Brain microvascular endothelial cell (primary cell): Measurements from ENCODE around the gene HELZ.
"Not testable (repeated sequence)": the region's sequence is repeated elsewhere in the genome, so short reads cannot be mapped to it uniquely, and the experiment has no call there.

Source experiments
- DNase-seq: peaks from one replicate; pipeline ENCODE4 v3.0.0-alpha.2; 2020
- H3K27ac ChIP-seq: fragments of 250-450 bp; sonication (Bioruptor Pico); 2 replicates; pipeline ENCODE4 v1.5.1; 2020; ENCODE audit warnings: mild to moderate bottlenecking, moderate library complexity
- H3K27me3 ChIP-seq: fragments of 250-450 bp; sonication (Bioruptor Pico); replicated peaks from 2 replicates; pipeline ENCODE4 v1.5.1; 2020; ENCODE audit warnings: mild to moderate bottlenecking
- H3K36me3 ChIP-seq: fragments of 250-450 bp; sonication (Bioruptor Pico); replicated peaks from 2 replicates; pipeline ENCODE4 v1.5.1; 2020; ENCODE audit warnings: mild to moderate bottlenecking
- H3K4me3 ChIP-seq: 2 replicates; pipeline ENCODE4 v1.5.1; 2011; ENCODE audit warnings: low read depth, mild to moderate bottlenecking, control low read depth, low read length, moderate library complexity
- CTCF ChIP-seq: IDR thresholded peaks from 2 replicates; pipeline ENCODE4 v1.5.1; 2011; ENCODE audit warnings: low read depth, mild to moderate bottlenecking, moderate library complexity, low read length, control low read depth, inconsistent platforms; ENCODE audit errors: missing control alignments
- in situ Hi-C: cut with HindIII; loops from 2 replicates; pipeline ENCODE4 v1.10.0; 2017; ENCODE audit warnings: low sequenced_read_pairs, low pct_ligation_motif_present

HELZ gene

GRCh38 chr17:67132366-67132765, 112.6 kb downstream of the HELZ start:
- no peak for DNase-seq
- in situ Hi-C loops, result no loop called here
- Histone ChIP-seq H3K27me3 (no peaks in the 10 kb centered on the region), H3K27ac (no peak overlapping the region), H3K36me3 (peaks cover 4% of the 10 kb centered on the region), H3K4me3 (no peak overlapping the region)
- TF ChIP-seq CTCF, result no peak

GRCh38 chr17:67130768-67131167, 114.2 kb downstream of the HELZ start:
- no peak for TF ChIP-seq CTCF
- in situ Hi-C loops, result no loop called here
- no peak for DNase-seq
- no peak overlapping the region for H3K4me3 ChIP-seq
- H3K36me3 ChIP-seq, result peaks cover 4% of the 10 kb centered on the region
- H3K27me3 ChIP-seq, result no peaks in the 10 kb centered on the region
- H3K27ac ChIP-seq, result no peak overlapping the region

- H3K4me3 ChIP-seq, result no peak overlapping the region
- no peak for DNase-seq
- in situ Hi-C loops, result no loop called here
- no peaks in the 10 kb centered on the region for H3K27me3 ChIP-seq
- H3K27ac ChIP-seq, result no peak overlapping the region
- peaks cover 4% of the 10 kb centered on the region for H3K36me3 ChIP-seq
- TF ChIP-seq CTCF, result no peak
Measured at GRCh38 chr17:67129283-67129682, 115.7 kb downstream of the HELZ start.

- no peak for DNase-seq
- Histone ChIP-seq H3K27ac (no peak overlapping the region), H3K36me3 (peaks cover 4% of the 10 kb centered on the region), H3K27me3 (no peaks in the 10 kb centered on the region), H3K4me3 (no peak overlapping the region)
- TF ChIP-seq CTCF, result no peak
- in situ Hi-C loops, result no loop called here
Measured at GRCh38 chr17:67128700-67129099, 116.3 kb downstream of the HELZ start.

GRCh38 chr17:67127925-67128324, 117.1 kb downstream of the HELZ start:
- no peak for DNase-seq
- Histone ChIP-seq H3K27me3 (no peaks in the 10 kb centered on the region), H3K36me3 (peaks cover 4% of the 10 kb centered on the region), H3K4me3 (no peak overlapping the region), H3K27ac (no peak overlapping the region)
- in situ Hi-C loops, result no loop called here
- TF ChIP-seq CTCF, result no peak

GRCh38 chr17:67126983-67127382, 118.0 kb downstream of the HELZ start:
- TF ChIP-seq CTCF, result no peak
- no peak for DNase-seq
- in situ Hi-C loops, result no loop called here
- Histone ChIP-seq H3K4me3 (no peak overlapping the region), H3K27ac (no peak overlapping the region), H3K36me3 (peaks cover 6% of the 10 kb centered on the region), H3K27me3 (no peaks in the 10 kb centered on the region)

- DNase-seq, H3K36me3 ChIP-seq, H3K4me3 ChIP-seq, in situ Hi-C loops, H3K27me3 ChIP-seq, H3K27ac ChIP-seq: not testable (repeated sequence)
Measured at GRCh38 chr17:67126543-67126942, 118.5 kb downstream of the HELZ start.
